ENCODE measurements around the gene MED27. TPM values are rescaled to one million over a fixed set of nuclear protein-coding genes. Genes with fewer than 3 reads are reported as not detected.
"Not testable (repeated sequence)": the region's sequence is repeated elsewhere in the genome, so short reads cannot be mapped to it uniquely, and the experiment has no call there.

Gene MED27
- total and polyA plus RNA-seq, 2 donors (not counting 1 experiment from before 2014, with no cell fraction given) = 13.4 to 44.7 TPM

DNA sequence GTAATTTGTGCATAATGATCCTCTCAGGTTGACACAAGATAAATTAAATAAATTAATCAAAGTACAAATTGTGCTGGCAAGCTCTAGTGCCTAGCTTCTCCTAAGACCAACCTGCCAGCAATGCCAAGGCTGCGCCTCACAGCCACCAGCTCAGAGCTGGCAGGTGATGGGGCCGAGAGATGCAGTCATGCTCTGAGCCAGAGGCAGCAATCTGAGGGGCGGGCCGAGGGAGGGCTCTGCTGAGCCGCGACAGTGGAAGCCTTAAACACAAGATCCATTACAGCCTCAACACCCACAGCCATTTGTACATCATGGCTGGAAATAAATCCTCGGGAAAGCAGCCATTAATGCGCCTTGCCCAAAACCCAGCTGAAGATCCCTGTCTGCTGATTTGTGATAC, 20.3 kb downstream of the MED27 start:
- no peak overlapping the region for H3K27ac ChIP-seq (ENCODE audit: insufficient read depth, low read length)
- TF ChIP-seq, protein P1, sequence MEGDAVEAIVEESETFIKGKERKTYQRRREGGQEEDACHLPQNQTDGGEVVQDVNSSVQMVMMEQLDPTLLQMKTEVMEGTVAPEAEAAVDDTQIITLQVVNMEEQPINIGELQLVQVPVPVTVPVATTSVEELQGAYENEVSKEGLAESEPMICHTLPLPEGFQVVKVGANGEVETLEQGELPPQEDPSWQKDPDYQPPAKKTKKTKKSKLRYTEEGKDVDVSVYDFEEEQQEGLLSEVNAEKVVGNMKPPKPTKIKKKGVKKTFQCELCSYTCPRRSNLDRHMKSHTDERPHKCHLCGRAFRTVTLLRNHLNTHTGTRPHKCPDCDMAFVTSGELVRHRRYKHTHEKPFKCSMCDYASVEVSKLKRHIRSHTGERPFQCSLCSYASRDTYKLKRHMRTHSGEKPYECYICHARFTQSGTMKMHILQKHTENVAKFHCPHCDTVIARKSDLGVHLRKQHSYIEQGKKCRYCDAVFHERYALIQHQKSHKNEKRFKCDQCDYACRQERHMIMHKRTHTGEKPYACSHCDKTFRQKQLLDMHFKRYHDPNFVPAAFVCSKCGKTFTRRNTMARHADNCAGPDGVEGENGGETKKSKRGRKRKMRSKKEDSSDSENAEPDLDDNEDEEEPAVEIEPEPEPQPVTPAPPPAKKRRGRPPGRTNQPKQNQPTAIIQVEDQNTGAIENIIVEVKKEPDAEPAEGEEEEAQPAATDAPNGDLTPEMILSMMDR (conservative IDR thresholded peaks at IDR 0.05 in 1 of 2, IDR thresholded peaks at IDR 0.05 in 1 of 2; ENCODE audit: low read depth in 1 of 2, low read length in 2 of 2) = no peak
- no peak for TF ChIP-seq EZH2 (IDR thresholded peaks at IDR 0.05; ENCODE audit: low read length, missing control alignments)
- peaks cover 22% of the 10 kb centered on the region for H3K79me2 ChIP-seq (ENCODE audit: control insufficient read depth, insufficient read depth, low read length)
- no peak overlapping the region for H3K4me2 ChIP-seq (ENCODE audit: extremely low read depth, insufficient read depth, low read length)
- DNase-seq (ENCODE audit: low read depth in 2 of 2) = no peak
- no peaks in the 10 kb centered on the region for H3K9me3 ChIP-seq (ENCODE audit: control insufficient read depth, insufficient read depth, low read depth, low read length)
- H3K4me1 ChIP-seq (ENCODE audit: control insufficient read depth, extremely low read depth, insufficient read depth, low read length) = no peaks in the 10 kb centered on the region
- H3K9ac ChIP-seq (ENCODE audit: insufficient read depth, low read length) = no peak overlapping the region
- no peak overlapping the region for H3K4me3 ChIP-seq (replicated peaks in 1 of 4; ENCODE audit: control extremely low read depth in 1 of 4, insufficient read depth in 1 of 4, low read depth in 3 of 4, low read length in 4 of 4)
- H2AFZ ChIP-seq (ENCODE audit: low read length) = no peak overlapping the region
- no peaks in the 10 kb centered on the region for H3K27me3 ChIP-seq (ENCODE audit: control insufficient read depth, insufficient read depth, low read length)
- no peaks in the 10 kb centered on the region for H4K20me1 ChIP-seq (ENCODE audit: control insufficient read depth, extremely low read depth, insufficient read depth, low read length)
- no peaks in the 10 kb centered on the region for H3K36me3 ChIP-seq (ENCODE audit: control insufficient read depth, insufficient read depth, low read length)

GRCh38 chr9:132058226-132058625, 21.4 kb downstream of the MED27 start:
- H3K4me2 ChIP-seq (ENCODE audit: extremely low read depth, insufficient read depth, low read length); H3K4me1 ChIP-seq (ENCODE audit: control insufficient read depth, extremely low read depth, insufficient read depth, low read length); H4K20me1 ChIP-seq (ENCODE audit: control insufficient read depth, extremely low read depth, insufficient read depth, low read length); H2AFZ ChIP-seq (ENCODE audit: low read length); H3K36me3 ChIP-seq (ENCODE audit: control insufficient read depth, insufficient read depth, low read length); H3K27ac ChIP-seq (ENCODE audit: insufficient read depth, low read length); H3K9me3 ChIP-seq (ENCODE audit: control insufficient read depth, insufficient read depth, low read depth, low read length); H3K9ac ChIP-seq (ENCODE audit: insufficient read depth, low read length); H3K4me3 ChIP-seq (replicated peaks in 1 of 4; ENCODE audit: control extremely low read depth in 1 of 4, insufficient read depth in 1 of 4, low read depth in 3 of 4, low read length in 4 of 4); DNase-seq (ENCODE audit: low read depth in 2 of 2); H3K27me3 ChIP-seq (ENCODE audit: control insufficient read depth, insufficient read depth, low read length): not testable (repeated sequence)
- peaks cover 16% of the 10 kb centered on the region for H3K79me2 ChIP-seq (ENCODE audit: control insufficient read depth, insufficient read depth, low read length)

- Histone ChIP-seq H3K36me3 (ENCODE audit: control insufficient read depth, insufficient read depth, low read length) (no peaks in the 10 kb centered on the region), H4K20me1 (ENCODE audit: control insufficient read depth, extremely low read depth, insufficient read depth, low read length) (no peaks in the 10 kb centered on the region), H3K9me3 (ENCODE audit: control insufficient read depth, insufficient read depth, low read depth, low read length) (no peaks in the 10 kb centered on the region), H3K4me3 (replicated peaks in 1 of 4; ENCODE audit: control extremely low read depth in 1 of 4, insufficient read depth in 1 of 4, low read depth in 3 of 4, low read length in 4 of 4) (no peak overlapping the region), H3K9ac (ENCODE audit: insufficient read depth, low read length) (no peak overlapping the region), H3K4me2 (ENCODE audit: extremely low read depth, insufficient read depth, low read length) (no peak overlapping the region), H3K27ac (ENCODE audit: insufficient read depth, low read length) (no peak overlapping the region), H3K4me1 (ENCODE audit: control insufficient read depth, extremely low read depth, insufficient read depth, low read length) (no peaks in the 10 kb centered on the region), H3K27me3 (ENCODE audit: control insufficient read depth, insufficient read depth, low read length) (no peaks in the 10 kb centered on the region), H3K79me2 (ENCODE audit: control insufficient read depth, insufficient read depth, low read length) (peaks cover 12% of the 10 kb centered on the region), H2AFZ (ENCODE audit: low read length) (no peak overlapping the region)
- DNase-seq (ENCODE audit: low read depth in 2 of 2) = no peak
- TF ChIP-seq, protein P1 (conservative IDR thresholded peaks at IDR 0.05 in 1 of 2, IDR thresholded peaks at IDR 0.05 in 1 of 2; ENCODE audit: low read depth in 1 of 2, low read length in 2 of 2) = no peak
- no peak for TF ChIP-seq EZH2 (IDR thresholded peaks at IDR 0.05; ENCODE audit: low read length, missing control alignments)
These were observed 22.7 kb downstream of the MED27 start for GRCh38 chr9:132056717-132057560.
